GM19099 (cell line): ENCODE data around the gene RASGRP4.

Source experiments
- POLR2A ChIP-seq: IDR thresholded peaks from 3 replicates; pipeline ENCODE4 v1.6.1; 2011; ENCODE audit warnings: low read depth; ENCODE audit not compliant: insufficient read length; ENCODE audit errors: extremely low read depth

RASGRP4 gene

GRCh38 chr19:38433268-38433733, 7.3 kb upstream of the RASGRP4 start, which contains the start of gene RYR1:
RYR1 (plus strand) TSS chr19:38433691; CDS start chr19:38433830, 139 bp downstream.
- TF ChIP-seq POLR2A: no peak

- no peak for TF ChIP-seq POLR2A
Measured at GRCh38 chr19:38430931-38431330, 4.9 kb upstream of the RASGRP4 start.

- no peak for TF ChIP-seq POLR2A
Measured at GRCh38 chr19:38429811-38430156, 3.8 kb upstream of the RASGRP4 start.

GRCh38 chr19:38429055-38429810, 3.2 kb upstream of the RASGRP4 start:
- TF ChIP-seq POLR2A: no peak

GRCh38 chr19:38425222-38425809, 703 bp downstream of the RASGRP4 start:
- TF ChIP-seq POLR2A: no peak

- TF ChIP-seq POLR2A: no peak
Measured at GRCh38 chr19:38424272-38424671, 1.7 kb downstream of the RASGRP4 start.

GRCh38 chr19:38422438-38422837, 3.6 kb downstream of the RASGRP4 start:
- TF ChIP-seq POLR2A: no peak

- no peak for TF ChIP-seq POLR2A
Measured at GRCh38 chr19:38421856-38422255, 4.2 kb downstream of the RASGRP4 start.

GRCh38 chr19:38420935-38421334, 5.1 kb downstream of the RASGRP4 start:
- no peak for TF ChIP-seq POLR2A

- no peak for TF ChIP-seq POLR2A
Measured at GRCh38 chr19:38417544-38418506, 8.2 kb downstream of the RASGRP4 start.

- TF ChIP-seq POLR2A: no peak
Measured at GRCh38 chr19:38417146-38417543, 8.9 kb downstream of the RASGRP4 start.

GRCh38 chr19:38413416-38413815, 12.6 kb downstream of the RASGRP4 start:
- TF ChIP-seq POLR2A: no peak

GRCh38 chr19:38412961-38413360, 13.1 kb downstream of the RASGRP4 start:
- TF ChIP-seq POLR2A: no peak

GRCh38 chr19:38412491-38412890, 13.5 kb downstream of the RASGRP4 start:
- TF ChIP-seq POLR2A: no peak

- no peak for TF ChIP-seq POLR2A
Measured at GRCh38 chr19:38411041-38411712, 14.8 kb downstream of the RASGRP4 start.
